Stimulated activated CD4-positive, alpha-beta T cell treated with anti-CD3 and anti-CD28 coated beads, TNF-alpha, amount 100 ng/mL, for 1 hour (primary cell): ENCODE measurements around the gene GPHN.

Experiments
- DNase-seq, 3 donors: peaks; one replicate each; pipeline ENCODE4 v3.0.0-alpha.2; 2020; ENCODE audit warnings: low read depth in 3 of 3, low spot score in 1 of 3

Gene GPHN

GRCh38 chr14:66916421-66916820 lies 408.5 kb downstream of the GPHN start:
- DNase-seq = no peak

GRCh38 chr14:66918527-66918926 lies 410.6 kb downstream of the GPHN start:
- no peak for DNase-seq

- no peak for DNase-seq
These were observed 412.2 kb downstream of the GPHN start for GRCh38 chr14:66920196-66920595.

- no peak for DNase-seq
These were observed 415.3 kb downstream of the GPHN start for GRCh38 chr14:66923251-66923650.

- DNase-seq = no peak
These were observed 431.5 kb downstream of the GPHN start for GRCh38 chr14:66939409-66939808.

- DNase-seq = no peak
These were observed 436.9 kb downstream of the GPHN start for GRCh38 chr14:66944872-66945271.

GRCh38 chr14:66955159-66955558 lies 447.2 kb downstream of the GPHN start:
- DNase-seq = no peak

GRCh38 chr14:66959437-66960050 lies 451.6 kb downstream of the GPHN start:
- no peak for DNase-seq

- DNase-seq = no peak
These were observed 457.9 kb downstream of the GPHN start for GRCh38 chr14:66965831-66966230.

- no peak for DNase-seq
These were observed 464.5 kb downstream of the GPHN start for GRCh38 chr14:66972469-66972868.

GRCh38 chr14:66974397-66975025 lies 466.6 kb downstream of the GPHN start:
- DNase-seq = no peak

- DNase-seq = no peak
These were observed 467.3 kb downstream of the GPHN start for GRCh38 chr14:66975251-66975650.

- DNase-seq = no peak
These were observed 471.4 kb downstream of the GPHN start for GRCh38 chr14:66979101-66979974.

GRCh38 chr14:66982247-66982646 lies 474.3 kb downstream of the GPHN start:
- DNase-seq = no peak

- DNase-seq = no peak
These were observed 484.8 kb downstream of the GPHN start for GRCh38 chr14:66992776-66993175.

GRCh38 chr14:66993512-66993911 lies 485.6 kb downstream of the GPHN start:
- DNase-seq = no peak

GRCh38 chr14:66998013-66998412 lies 490.1 kb downstream of the GPHN start:
- DNase-seq = no peak

GRCh38 chr14:66999978-67000377 lies 492.0 kb downstream of the GPHN start:
- no peak for DNase-seq

GRCh38 chr14:67002994-67003753 lies 495.2 kb downstream of the GPHN start:
- DNase-seq = no peak

- no peak for DNase-seq
These were observed 496.6 kb downstream of the GPHN start for GRCh38 chr14:67004521-67004920.

GRCh38 chr14:67010602-67011001 lies 502.7 kb downstream of the GPHN start:
- no peak for DNase-seq
